ENCODE measurements around the gene SEL1L3.

The SEL1L3 gene

DNA sequence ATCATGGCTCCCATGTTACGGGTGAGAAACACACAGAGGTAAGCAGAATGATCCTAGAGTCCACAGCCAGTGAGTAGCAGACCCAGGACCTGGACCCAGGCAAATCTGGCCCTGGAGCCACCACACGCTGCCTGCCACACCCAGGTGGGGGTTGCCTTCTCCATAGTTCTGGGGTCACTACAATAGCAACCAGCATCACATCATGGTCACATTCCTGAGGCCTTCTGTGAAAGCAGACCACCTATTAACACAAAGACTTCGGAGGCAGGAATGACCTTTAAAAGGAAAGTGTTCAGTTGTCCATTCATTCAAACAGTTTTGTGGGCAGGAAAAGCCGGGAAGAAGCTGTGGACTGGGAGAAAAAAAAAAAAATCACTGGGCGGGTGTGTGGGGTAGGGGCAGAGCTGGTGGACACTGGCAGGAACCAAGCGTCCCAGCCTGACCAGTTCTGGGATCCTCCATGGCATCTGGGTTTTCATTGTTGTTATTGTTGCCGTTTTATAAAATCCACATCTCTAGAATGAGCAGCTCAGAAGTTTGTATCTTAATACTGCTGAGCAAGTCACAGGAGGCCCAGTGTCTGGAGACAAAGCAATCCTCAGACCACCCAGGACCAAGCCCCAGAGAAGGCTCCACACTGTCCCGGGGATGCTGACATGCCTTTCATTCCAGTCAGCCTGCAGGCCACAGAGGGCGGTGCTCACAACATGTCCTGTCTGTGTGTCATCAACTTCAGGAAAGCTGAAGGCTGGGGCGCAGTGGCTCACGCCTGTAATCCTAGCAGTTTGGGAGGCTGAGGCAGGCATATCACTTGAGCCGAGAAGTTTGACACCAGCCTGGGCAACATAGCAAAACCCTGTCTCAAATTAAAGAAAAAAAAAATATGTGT lies 67.0 kb downstream of the SEL1L3 start:
- H2AFZ ChIP-seq (ENCODE audit: low read depth, low read length) = no peak overlapping the region
- no peak for ATAC-seq (ENCODE audit: insufficient read depth, low read depth)
- H3K4me3 ChIP-seq (ENCODE audit: low read depth in 1 of 2, low read length in 2 of 2) = no peak overlapping the region
- DNase-seq = no peak
- no peaks in the 10 kb centered on the region for H3K79me2 ChIP-seq (ENCODE audit: insufficient read depth, low read length)
- H4K20me1 ChIP-seq (ENCODE audit: insufficient read depth, low read length) = no peaks in the 10 kb centered on the region
- no peak for TF ChIP-seq EZH2 (IDR thresholded peaks at IDR 0.05; ENCODE audit: borderline replicate concordance, low read depth, low read length, severe bottlenecking)
- TF ChIP-seq, protein P1, sequence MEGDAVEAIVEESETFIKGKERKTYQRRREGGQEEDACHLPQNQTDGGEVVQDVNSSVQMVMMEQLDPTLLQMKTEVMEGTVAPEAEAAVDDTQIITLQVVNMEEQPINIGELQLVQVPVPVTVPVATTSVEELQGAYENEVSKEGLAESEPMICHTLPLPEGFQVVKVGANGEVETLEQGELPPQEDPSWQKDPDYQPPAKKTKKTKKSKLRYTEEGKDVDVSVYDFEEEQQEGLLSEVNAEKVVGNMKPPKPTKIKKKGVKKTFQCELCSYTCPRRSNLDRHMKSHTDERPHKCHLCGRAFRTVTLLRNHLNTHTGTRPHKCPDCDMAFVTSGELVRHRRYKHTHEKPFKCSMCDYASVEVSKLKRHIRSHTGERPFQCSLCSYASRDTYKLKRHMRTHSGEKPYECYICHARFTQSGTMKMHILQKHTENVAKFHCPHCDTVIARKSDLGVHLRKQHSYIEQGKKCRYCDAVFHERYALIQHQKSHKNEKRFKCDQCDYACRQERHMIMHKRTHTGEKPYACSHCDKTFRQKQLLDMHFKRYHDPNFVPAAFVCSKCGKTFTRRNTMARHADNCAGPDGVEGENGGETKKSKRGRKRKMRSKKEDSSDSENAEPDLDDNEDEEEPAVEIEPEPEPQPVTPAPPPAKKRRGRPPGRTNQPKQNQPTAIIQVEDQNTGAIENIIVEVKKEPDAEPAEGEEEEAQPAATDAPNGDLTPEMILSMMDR (IDR thresholded peaks at IDR 0.05; ENCODE audit: borderline replicate concordance, extremely low read depth, low read length, poor library complexity, severe bottlenecking) = no peak
- H3K9ac ChIP-seq (ENCODE audit: low read depth, low read length) = no peak overlapping the region
- H3K27ac ChIP-seq (ENCODE audit: low read length) = no peak overlapping the region
- H3K4me2 ChIP-seq (ENCODE audit: insufficient read depth, low read length) = no peak overlapping the region
- H3K27me3 ChIP-seq (ENCODE audit: insufficient read depth, low read length, poor library complexity) = no peaks in the 10 kb centered on the region
- H3K4me1 ChIP-seq (ENCODE audit: insufficient read depth, low read length) = no peaks in the 10 kb centered on the region
- H3K36me3 ChIP-seq (ENCODE audit: insufficient read depth, low read length) = no peaks in the 10 kb centered on the region
- no peaks in the 10 kb centered on the region for H3K9me3 ChIP-seq (ENCODE audit: insufficient read depth, low read length, severe bottlenecking)

- no peak overlapping the region for H3K27ac ChIP-seq (ENCODE audit: low read length)
- H4K20me1 ChIP-seq (ENCODE audit: insufficient read depth, low read length) = no peaks in the 10 kb centered on the region
- H3K4me2 ChIP-seq (ENCODE audit: insufficient read depth, low read length) = no peak overlapping the region
- H3K79me2 ChIP-seq (ENCODE audit: insufficient read depth, low read length) = no peaks in the 10 kb centered on the region
- H3K9ac ChIP-seq (ENCODE audit: low read depth, low read length) = no peak overlapping the region
- no peak for TF ChIP-seq EZH2 (IDR thresholded peaks at IDR 0.05; ENCODE audit: borderline replicate concordance, low read depth, low read length, severe bottlenecking)
- TF ChIP-seq, protein P1 (IDR thresholded peaks at IDR 0.05; ENCODE audit: borderline replicate concordance, extremely low read depth, low read length, poor library complexity, severe bottlenecking) = no peak
- no peak overlapping the region for H2AFZ ChIP-seq (ENCODE audit: low read depth, low read length)
- DNase-seq (no peak), ATAC-seq (ENCODE audit: insufficient read depth, low read depth) (no peak)
- H3K27me3 ChIP-seq (ENCODE audit: insufficient read depth, low read length, poor library complexity) = no peaks in the 10 kb centered on the region
- H3K4me1 ChIP-seq (ENCODE audit: insufficient read depth, low read length) = no peaks in the 10 kb centered on the region
- no peak overlapping the region for H3K4me3 ChIP-seq (ENCODE audit: low read depth in 1 of 2, low read length in 2 of 2)
- no peaks in the 10 kb centered on the region for H3K36me3 ChIP-seq (ENCODE audit: insufficient read depth, low read length)
- H3K9me3 ChIP-seq (ENCODE audit: insufficient read depth, low read length, severe bottlenecking) = no peaks in the 10 kb centered on the region
Observed at GRCh38 chr4:25795091-25795490, 67.7 kb downstream of the SEL1L3 start.

DNA sequence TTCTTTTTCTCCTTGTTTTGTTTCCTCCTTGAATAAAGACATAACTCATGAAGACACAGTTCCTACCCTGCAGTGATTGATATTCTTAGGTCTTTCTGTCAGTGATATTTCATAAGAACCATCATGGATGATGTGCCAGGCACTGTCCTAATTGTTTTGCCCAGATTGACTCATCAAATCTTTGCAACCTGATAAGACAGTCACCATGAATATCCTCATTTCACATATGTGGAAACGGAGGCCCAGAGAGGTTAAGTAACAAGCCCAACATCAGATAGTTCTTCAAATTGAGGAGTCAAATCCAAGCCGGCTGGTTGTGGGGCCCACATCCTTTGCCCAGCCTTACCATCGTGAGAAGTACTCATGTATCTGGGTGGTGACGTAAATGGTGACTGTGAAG lies 69.9 kb downstream of the SEL1L3 start:
- no peak overlapping the region for H3K4me2 ChIP-seq (ENCODE audit: insufficient read depth, low read length)
- no peak for ATAC-seq (ENCODE audit: insufficient read depth, low read depth)
- no peak overlapping the region for H3K27ac ChIP-seq (ENCODE audit: low read length)
- H3K4me3 ChIP-seq (ENCODE audit: low read depth in 1 of 2, low read length in 2 of 2) = no peak overlapping the region
- H2AFZ ChIP-seq (ENCODE audit: low read depth, low read length) = no peak overlapping the region
- H3K9ac ChIP-seq (ENCODE audit: low read depth, low read length) = no peak overlapping the region
- no peaks in the 10 kb centered on the region for H3K4me1 ChIP-seq (ENCODE audit: insufficient read depth, low read length)
- TF ChIP-seq, protein P1 (IDR thresholded peaks at IDR 0.05; ENCODE audit: borderline replicate concordance, extremely low read depth, low read length, poor library complexity, severe bottlenecking) = no peak
- no peak for TF ChIP-seq EZH2 (IDR thresholded peaks at IDR 0.05; ENCODE audit: borderline replicate concordance, low read depth, low read length, severe bottlenecking)
- no peaks in the 10 kb centered on the region for H4K20me1 ChIP-seq (ENCODE audit: insufficient read depth, low read length)
- no peaks in the 10 kb centered on the region for H3K36me3 ChIP-seq (ENCODE audit: insufficient read depth, low read length)
- no peaks in the 10 kb centered on the region for H3K9me3 ChIP-seq (ENCODE audit: insufficient read depth, low read length, severe bottlenecking)
- no peaks in the 10 kb centered on the region for H3K79me2 ChIP-seq (ENCODE audit: insufficient read depth, low read length)
- DNase-seq = no peak
- H3K27me3 ChIP-seq (ENCODE audit: insufficient read depth, low read length, poor library complexity) = no peaks in the 10 kb centered on the region
